ENCODE data around the gene HLA-E.

DNA sequence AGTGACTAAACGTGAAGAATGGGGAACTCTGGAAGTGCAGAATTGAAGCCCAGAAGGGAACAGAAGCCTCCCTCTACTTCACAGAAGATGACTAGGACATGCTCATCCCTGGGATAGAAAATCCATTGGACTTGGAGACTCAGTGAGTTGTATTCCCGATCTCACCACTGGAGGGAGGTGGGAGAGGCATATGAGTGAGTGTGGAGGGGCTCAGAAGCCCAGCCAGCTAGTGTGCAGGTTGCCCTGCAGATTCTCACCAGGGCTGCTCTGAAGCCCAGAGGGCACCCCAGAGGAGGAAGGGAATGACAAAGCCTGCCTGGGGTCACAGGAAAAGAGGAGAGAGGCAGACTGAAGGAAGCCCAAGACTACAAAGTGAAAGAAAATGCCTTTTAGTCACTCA lies 42.1 kb upstream of the HLA-E start:
- TF ChIP-seq, protein P1, sequence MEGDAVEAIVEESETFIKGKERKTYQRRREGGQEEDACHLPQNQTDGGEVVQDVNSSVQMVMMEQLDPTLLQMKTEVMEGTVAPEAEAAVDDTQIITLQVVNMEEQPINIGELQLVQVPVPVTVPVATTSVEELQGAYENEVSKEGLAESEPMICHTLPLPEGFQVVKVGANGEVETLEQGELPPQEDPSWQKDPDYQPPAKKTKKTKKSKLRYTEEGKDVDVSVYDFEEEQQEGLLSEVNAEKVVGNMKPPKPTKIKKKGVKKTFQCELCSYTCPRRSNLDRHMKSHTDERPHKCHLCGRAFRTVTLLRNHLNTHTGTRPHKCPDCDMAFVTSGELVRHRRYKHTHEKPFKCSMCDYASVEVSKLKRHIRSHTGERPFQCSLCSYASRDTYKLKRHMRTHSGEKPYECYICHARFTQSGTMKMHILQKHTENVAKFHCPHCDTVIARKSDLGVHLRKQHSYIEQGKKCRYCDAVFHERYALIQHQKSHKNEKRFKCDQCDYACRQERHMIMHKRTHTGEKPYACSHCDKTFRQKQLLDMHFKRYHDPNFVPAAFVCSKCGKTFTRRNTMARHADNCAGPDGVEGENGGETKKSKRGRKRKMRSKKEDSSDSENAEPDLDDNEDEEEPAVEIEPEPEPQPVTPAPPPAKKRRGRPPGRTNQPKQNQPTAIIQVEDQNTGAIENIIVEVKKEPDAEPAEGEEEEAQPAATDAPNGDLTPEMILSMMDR (conservative IDR thresholded peaks at IDR 0.05; ENCODE audit: low read depth, low read length): peak; percentile 49
- no peak for TF ChIP-seq EZH2 (IDR thresholded peaks at IDR 0.05; ENCODE audit: low read length, unreplicated experiment)

All from PC-3 (cell line).